SK-N-MC (cell line): Measurements from ENCODE around the gene PTGDS.

ENCODE experiments used
- EZH2 ChIP-seq: fragments of 200-600 bp; sonication (generic); IDR thresholded peaks from one replicate; pipeline ENCODE4 v1.6.1; 2017; ENCODE audit warnings: antibody characterized with exemption
- POLR2AphosphoS5 ChIP-seq: IDR thresholded peaks from 2 replicates; pipeline ENCODE4 v1.6.1; 2012; ENCODE audit warnings: mild to moderate bottlenecking, low read depth, low read length, borderline replicate concordance

DNA sequence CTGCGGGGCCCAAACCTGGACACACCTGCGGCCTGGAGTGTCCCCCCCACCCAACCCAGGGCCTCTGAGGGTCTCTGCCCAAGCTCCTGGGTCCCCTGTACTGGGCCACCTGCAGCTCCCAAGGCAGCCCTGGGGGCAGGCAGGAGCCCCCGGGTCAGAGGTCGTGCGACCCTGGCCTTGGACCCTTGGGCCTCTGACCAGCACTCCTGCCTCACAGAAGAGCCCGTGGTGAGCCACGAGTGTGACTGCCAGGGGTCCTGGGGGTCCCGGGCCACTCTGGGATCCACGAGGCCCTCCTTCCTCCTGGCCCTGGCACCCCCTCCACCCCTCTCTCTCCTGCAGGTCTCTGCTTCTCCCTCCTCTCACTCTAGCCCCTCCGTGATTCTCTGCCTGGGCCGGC is 5.0 kb upstream of the PTGDS start:
- TF ChIP-seq EZH2 (no peak), POLR2AphosphoS5 (no peak)
